HCT116 (cell line): ENCODE measurements around the gene PLAC8L1. TPM values are rescaled to one million over a fixed set of nuclear protein-coding genes. Genes with fewer than 3 reads are reported as not detected.

ENCODE experiments used
- ATAC-seq: fragments of 200-7000 bp; cut with Tn5 transposase; 2 replicates; pipeline ENCODE4 v1.9.1; 2020; ENCODE audit warnings: mild to moderate bottlenecking, moderate library complexity
- BruUV-seq: library from RNA; stranded (reverse); fragments of 400-500 nt; replicated peaks from 2 replicates; lab custom pipeline; 2021; lab: Mats Ljungman, UMichigan
- CTCF ChIA-PET: fragments of 300-600 bp; sonication (Branson Sonifier 250); formaldehyde crosslinking; loops from one replicate; lab custom pipeline; 2021; ENCODE audit warnings: antibody characterized with exemption; lab: Charles Lee
- POLR2A ChIA-PET: fragments of 300-600, 350-600 bp; sonication (Branson Sonifier 250); formaldehyde crosslinking; loops from one replicate; lab custom pipeline; 2021; ENCODE audit warnings: antibody characterized with exemption; lab: Charles Lee
- RAD21 ChIA-PET, 2 experiments: fragments of 300-600 bp; sonication (Branson Sonifier 250); formaldehyde crosslinking; loops; one replicate each; lab custom pipeline; 2023; ENCODE audit warnings: low total read pairs in 2 of 2; ENCODE audit not compliant: uncharacterized antibody in 2 of 2, unreplicated experiment in 2 of 2, low non-redundant PET in 1 of 2; lab: Charles Lee
- DNase-seq: peaks from one replicate; pipeline ENCODE4 v3.0.0-alpha.2; 2010; ENCODE audit warnings: low read depth, low spot score
- H2AFZ ChIP-seq: fragments of 200-600 bp; shearing (Covaris generic), sonication (generic); 2 replicates; pipeline ENCODE4 v1.6.1; 2017; ENCODE audit warnings: low read depth, mixed run types, mixed read lengths, antibody characterized with exemption, low read length; ENCODE audit not compliant: poor library complexity, severe bottlenecking
- H3K27ac ChIP-seq: 2 replicates; pipeline ENCODE4 v1.5.1; 2012; ENCODE audit warnings: low read depth, low read length
- H3K27me3 ChIP-seq: fragments of 200-600 bp; sonication (generic); 2 replicates; pipeline ENCODE4 v1.6.1; 2016; ENCODE audit warnings: mixed run types, low read length, mixed read lengths; ENCODE audit not compliant: insufficient read depth
- H3K36me3 ChIP-seq, 2 experiments: fragments of 200-500 bp in 1 of 2; fragments of 200-600 bp in 1 of 2; sonication (Bioruptor generic) in 1 of 2; sonication (generic) in 1 of 2; 2 replicates each; pipeline versions ENCODE4 v1.5.1 to v1.6.1; 2014 to 2016; ENCODE audit warnings: low read length in 2 of 2, inconsistent platforms in 1 of 2, mixed read lengths in 1 of 2, mixed run types in 1 of 2; ENCODE audit not compliant: insufficient read depth in 2 of 2, control insufficient read depth in 1 of 2
- H3K4me1 ChIP-seq, 2 experiments: fragments of 200-600 bp in 1 of 2; sonication (generic) in 1 of 2; 2 replicates each; pipeline versions ENCODE4 v1.5.1 to v1.6.1; 2012 to 2017; ENCODE audit warnings: low read length in 2 of 2, inconsistent platforms in 1 of 2, mild to moderate bottlenecking in 1 of 2, mixed read lengths in 1 of 2, mixed run types in 1 of 2, moderate library complexity in 1 of 2; ENCODE audit not compliant: insufficient read depth in 2 of 2, control insufficient read depth in 1 of 2
- H3K4me2 ChIP-seq: fragments of 200-600 bp; sonication (generic); 2 replicates; pipeline ENCODE4 v1.6.1; 2017; ENCODE audit warnings: mixed run types, low read length, mixed read lengths
- H3K4me3 ChIP-seq, 2 experiments: fragments of 200-600 bp in 1 of 2; sonication (generic) in 1 of 2; replicated peaks in 1 of 2; 2 replicates each; pipeline ENCODE4 v1.5.1; 2011 to 2016; ENCODE audit warnings: low read length in 2 of 2, control low read depth in 1 of 2, low read depth in 1 of 2, mild to moderate bottlenecking in 1 of 2, mixed read lengths in 1 of 2, mixed run types in 1 of 2
- H3K79me2 ChIP-seq: fragments of 200-600 bp; sonication (generic); 2 replicates; pipeline ENCODE4 v1.6.1; 2017; ENCODE audit warnings: mild to moderate bottlenecking, mixed run types, low read length, moderate library complexity, mixed read lengths; ENCODE audit not compliant: insufficient read depth
- H3K9ac ChIP-seq: fragments of 200-600 bp; sonication (generic); 2 replicates; pipeline ENCODE4 v1.6.1; 2016; ENCODE audit warnings: low read length, mixed read lengths
- H3K9me2 ChIP-seq: fragments of 200-600 bp; sonication (generic), shearing (Covaris generic); 2 replicates; pipeline ENCODE4 v1.6.1; 2017; ENCODE audit warnings: mixed run types, mild to moderate bottlenecking, moderate library complexity; ENCODE audit not compliant: insufficient read depth
- H3K9me3 ChIP-seq, 2 experiments: fragments of 200-500 bp in 1 of 2; fragments of 200-600 bp in 1 of 2; sonication (Bioruptor generic) in 1 of 2; sonication (generic) in 1 of 2; 2 replicates each; pipeline ENCODE4 v1.6.1; 2014 to 2017; ENCODE audit warnings: low read length in 2 of 2, mixed read lengths in 2 of 2, inconsistent platforms in 1 of 2, low read depth in 1 of 2, mild to moderate bottlenecking in 1 of 2, mixed run types in 1 of 2, moderate library complexity in 1 of 2; ENCODE audit not compliant: control insufficient read depth in 1 of 2, insufficient read depth in 1 of 2
- H4K20me1 ChIP-seq: fragments of 200-600 bp; sonication (generic), shearing (Covaris generic); 2 replicates; pipeline ENCODE4 v1.6.1; 2017; ENCODE audit warnings: mixed run types, mild to moderate bottlenecking, moderate library complexity; ENCODE audit not compliant: insufficient read depth
- CBX3 ChIP-seq: IDR thresholded peaks from 2 replicates; pipeline ENCODE4 v1.6.1; 2012; ENCODE audit warnings: low read depth
- CEBPB ChIP-seq: IDR thresholded peaks from 2 replicates; pipeline ENCODE4 v1.6.1; 2012; ENCODE audit warnings: low read depth
- EZH2phosphoT487 ChIP-seq: fragments of 200-600 bp; IDR thresholded peaks from 2 replicates; pipeline ENCODE4 v1.6.1; 2018; ENCODE audit warnings: antibody characterized with exemption, borderline replicate concordance
- FOSL1 ChIP-seq: IDR thresholded peaks from 2 replicates; pipeline ENCODE4 v1.6.1; 2012; ENCODE audit warnings: low read depth
- JUND ChIP-seq: IDR thresholded peaks from 2 replicates; pipeline ENCODE4 v1.6.1; 2012
- RAD21 ChIP-seq: IDR thresholded peaks from 2 replicates; pipeline ENCODE4 v1.6.1; 2012; ENCODE audit warnings: low read depth, mild to moderate bottlenecking
- ZFX ChIP-seq: fragments of 450-650 bp; IDR thresholded peaks from 2 replicates; pipeline ENCODE4 v1.6.1; 2017
- ZNF274 ChIP-seq: fragments of 200-500 bp; sonication (Bioruptor generic); IDR thresholded peaks from 2 replicates; pipeline ENCODE4 v1.6.1; 2014; ENCODE audit warnings: mild to moderate bottlenecking, low read depth, low read length, inconsistent platforms
- intact Hi-C: fragments of 100-400 bp; cut with micrococcal nuclease; formaldehyde crosslinking; loops from 2 replicates; pipeline ENCODE4 v1.10.0; 2022
- total RNA-seq: library from RNA; stranded (reverse); gene quantifications from one replicate; pipeline ENCODE4 v1.2.1, GENCODE V29; 2021; ENCODE audit not compliant: unreplicated experiment
- TF ChIP-seq, protein P1 (sequence below): IDR thresholded peaks from 2 replicates; pipeline ENCODE4 v1.6.1; 2012; ENCODE audit warnings: low read depth
- TF ChIP-seq, protein P2 (sequence below): IDR thresholded peaks from 2 replicates; pipeline ENCODE4 v1.6.1; 2012

PLAC8L1 gene
- total RNA-seq, 1 experiment from 2014 or later: 2.6 TPM

DNA sequence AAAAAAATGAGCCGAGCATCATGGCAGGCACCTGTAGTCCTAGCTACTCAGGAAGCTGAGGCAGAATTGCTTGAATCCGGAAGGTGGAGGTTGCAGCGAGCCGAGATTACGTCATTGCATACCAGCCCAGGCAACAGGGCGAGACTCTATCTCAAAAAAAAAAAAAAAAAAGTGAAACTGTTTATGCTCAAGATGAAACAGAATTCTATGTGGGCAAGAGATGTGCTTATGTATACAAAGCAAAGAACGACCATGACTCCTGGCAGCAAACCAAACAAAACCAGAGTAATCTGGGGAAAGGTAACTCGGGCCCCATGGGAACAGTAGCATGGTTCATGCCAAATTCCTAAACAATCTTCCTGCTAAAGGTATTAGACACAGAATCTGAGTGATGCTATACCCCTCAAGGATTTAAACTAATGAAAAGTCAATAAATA is 32.6 kb upstream of the PLAC8L1 start:
- no peak for DNase-seq
- Histone ChIP-seq H3K4me3 (no peak overlapping the region), H3K27ac (no peak overlapping the region), H3K79me2 (no peaks in the 10 kb centered on the region), H3K36me3 (peaks cover 39 to 46% of the 10 kb centered on the region in 2 experiments), H2AFZ (no peak overlapping the region), H3K4me1 (no peaks in the 10 kb centered on the region), H3K4me2 (no peak overlapping the region), H4K20me1 (no peaks in the 10 kb centered on the region), H3K9ac (no peak overlapping the region), H3K9me2 (no peaks in the 10 kb centered on the region), H3K27me3 (no peaks in the 10 kb centered on the region), H3K9me3 (no peaks in the 10 kb centered on the region)
- BruUV-seq: no TSS peak
- ATAC-seq: no peak
- ChIA-PET RAD21 (no interaction called here), CTCF (no interaction called here), POLR2A (no interaction called here)
- no peak for TF ChIP-seq FOSL1
- no peak for TF ChIP-seq ZFX
- no peak for TF ChIP-seq RAD21
- TF ChIP-seq CEBPB: no peak
- TF ChIP-seq JUND: no peak
- TF ChIP-seq, protein P1, sequence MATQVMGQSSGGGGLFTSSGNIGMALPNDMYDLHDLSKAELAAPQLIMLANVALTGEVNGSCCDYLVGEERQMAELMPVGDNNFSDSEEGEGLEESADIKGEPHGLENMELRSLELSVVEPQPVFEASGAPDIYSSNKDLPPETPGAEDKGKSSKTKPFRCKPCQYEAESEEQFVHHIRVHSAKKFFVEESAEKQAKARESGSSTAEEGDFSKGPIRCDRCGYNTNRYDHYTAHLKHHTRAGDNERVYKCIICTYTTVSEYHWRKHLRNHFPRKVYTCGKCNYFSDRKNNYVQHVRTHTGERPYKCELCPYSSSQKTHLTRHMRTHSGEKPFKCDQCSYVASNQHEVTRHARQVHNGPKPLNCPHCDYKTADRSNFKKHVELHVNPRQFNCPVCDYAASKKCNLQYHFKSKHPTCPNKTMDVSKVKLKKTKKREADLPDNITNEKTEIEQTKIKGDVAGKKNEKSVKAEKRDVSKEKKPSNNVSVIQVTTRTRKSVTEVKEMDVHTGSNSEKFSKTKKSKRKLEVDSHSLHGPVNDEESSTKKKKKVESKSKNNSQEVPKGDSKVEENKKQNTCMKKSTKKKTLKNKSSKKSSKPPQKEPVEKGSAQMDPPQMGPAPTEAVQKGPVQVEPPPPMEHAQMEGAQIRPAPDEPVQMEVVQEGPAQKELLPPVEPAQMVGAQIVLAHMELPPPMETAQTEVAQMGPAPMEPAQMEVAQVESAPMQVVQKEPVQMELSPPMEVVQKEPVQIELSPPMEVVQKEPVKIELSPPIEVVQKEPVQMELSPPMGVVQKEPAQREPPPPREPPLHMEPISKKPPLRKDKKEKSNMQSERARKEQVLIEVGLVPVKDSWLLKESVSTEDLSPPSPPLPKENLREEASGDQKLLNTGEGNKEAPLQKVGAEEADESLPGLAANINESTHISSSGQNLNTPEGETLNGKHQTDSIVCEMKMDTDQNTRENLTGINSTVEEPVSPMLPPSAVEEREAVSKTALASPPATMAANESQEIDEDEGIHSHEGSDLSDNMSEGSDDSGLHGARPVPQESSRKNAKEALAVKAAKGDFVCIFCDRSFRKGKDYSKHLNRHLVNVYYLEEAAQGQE: no peak
- TF ChIP-seq ZNF274: no peak
- TF ChIP-seq, protein P2, sequence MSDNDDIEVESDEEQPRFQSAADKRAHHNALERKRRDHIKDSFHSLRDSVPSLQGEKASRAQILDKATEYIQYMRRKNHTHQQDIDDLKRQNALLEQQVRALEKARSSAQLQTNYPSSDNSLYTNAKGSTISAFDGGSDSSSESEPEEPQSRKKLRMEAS: no peak
- TF ChIP-seq CBX3: no peak
- TF ChIP-seq EZH2phosphoT487: no peak
- intact Hi-C loops: no loop called here
